ENCODE data around the gene UBAP1L.
"Not testable (repeated sequence)": the region's sequence is repeated elsewhere in the genome, so short reads cannot be mapped to it uniquely, and the experiment has no call there.

Gene UBAP1L

DNA sequence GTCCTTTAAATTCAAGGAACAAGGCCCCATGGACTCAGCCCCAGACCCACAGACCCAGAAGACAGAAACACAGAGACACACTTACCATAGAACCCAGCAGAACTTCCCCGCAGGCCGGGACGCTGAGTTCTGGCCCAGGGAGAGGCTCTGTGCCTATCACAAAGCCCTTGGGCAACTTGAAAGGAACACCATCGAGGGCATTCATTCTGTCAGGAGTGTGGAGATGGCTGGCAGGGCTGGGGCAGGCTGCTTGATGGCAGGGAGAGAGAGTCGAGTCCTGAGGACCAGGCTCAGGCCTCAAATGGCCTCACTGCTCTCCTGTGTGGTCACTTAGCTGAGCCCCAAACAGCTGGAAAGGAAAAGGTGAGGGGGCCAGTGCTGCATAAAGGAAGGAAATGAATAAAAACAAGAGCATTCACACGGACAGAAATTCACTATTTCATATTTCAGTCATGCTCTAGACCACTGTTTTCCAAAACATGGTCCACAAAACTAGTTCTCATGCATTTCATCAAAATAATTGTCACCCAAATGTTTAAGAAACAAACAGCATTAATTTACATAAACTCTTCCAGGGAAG, 8.9 kb downstream of the UBAP1L start:
- H3K4me3 ChIP-seq (ENCODE audit: low read depth, low read length), result no peak overlapping the region
- TF ChIP-seq, protein P1, sequence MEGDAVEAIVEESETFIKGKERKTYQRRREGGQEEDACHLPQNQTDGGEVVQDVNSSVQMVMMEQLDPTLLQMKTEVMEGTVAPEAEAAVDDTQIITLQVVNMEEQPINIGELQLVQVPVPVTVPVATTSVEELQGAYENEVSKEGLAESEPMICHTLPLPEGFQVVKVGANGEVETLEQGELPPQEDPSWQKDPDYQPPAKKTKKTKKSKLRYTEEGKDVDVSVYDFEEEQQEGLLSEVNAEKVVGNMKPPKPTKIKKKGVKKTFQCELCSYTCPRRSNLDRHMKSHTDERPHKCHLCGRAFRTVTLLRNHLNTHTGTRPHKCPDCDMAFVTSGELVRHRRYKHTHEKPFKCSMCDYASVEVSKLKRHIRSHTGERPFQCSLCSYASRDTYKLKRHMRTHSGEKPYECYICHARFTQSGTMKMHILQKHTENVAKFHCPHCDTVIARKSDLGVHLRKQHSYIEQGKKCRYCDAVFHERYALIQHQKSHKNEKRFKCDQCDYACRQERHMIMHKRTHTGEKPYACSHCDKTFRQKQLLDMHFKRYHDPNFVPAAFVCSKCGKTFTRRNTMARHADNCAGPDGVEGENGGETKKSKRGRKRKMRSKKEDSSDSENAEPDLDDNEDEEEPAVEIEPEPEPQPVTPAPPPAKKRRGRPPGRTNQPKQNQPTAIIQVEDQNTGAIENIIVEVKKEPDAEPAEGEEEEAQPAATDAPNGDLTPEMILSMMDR (IDR thresholded peaks at IDR 0.05; ENCODE audit: low read depth, low read length), result no peak

DNA sequence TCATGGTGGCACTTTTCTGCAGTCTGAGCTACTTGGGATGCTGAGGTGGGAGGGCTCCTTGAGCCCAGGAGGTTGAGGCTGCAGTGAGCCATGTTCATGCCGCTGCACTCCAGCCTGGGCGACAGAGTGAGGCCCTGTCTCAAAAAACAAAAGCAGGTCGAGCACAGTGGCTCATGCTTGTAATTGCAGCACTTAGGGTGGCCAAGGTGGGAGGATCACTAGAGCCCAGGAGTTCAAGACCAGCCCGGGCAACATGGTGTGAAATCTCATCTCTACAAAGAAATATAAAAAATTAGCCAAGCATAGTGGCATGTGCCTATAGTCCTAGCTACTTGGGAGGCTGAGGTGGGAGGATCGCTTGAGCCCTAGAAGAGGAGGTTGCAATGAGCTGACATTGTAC, 10.0 kb downstream of the UBAP1L start:
- TF ChIP-seq, protein P1 (IDR thresholded peaks at IDR 0.05; ENCODE audit: low read depth, low read length), result no peak
- H3K4me3 ChIP-seq (ENCODE audit: low read depth, low read length), result no peak overlapping the region

DNA sequence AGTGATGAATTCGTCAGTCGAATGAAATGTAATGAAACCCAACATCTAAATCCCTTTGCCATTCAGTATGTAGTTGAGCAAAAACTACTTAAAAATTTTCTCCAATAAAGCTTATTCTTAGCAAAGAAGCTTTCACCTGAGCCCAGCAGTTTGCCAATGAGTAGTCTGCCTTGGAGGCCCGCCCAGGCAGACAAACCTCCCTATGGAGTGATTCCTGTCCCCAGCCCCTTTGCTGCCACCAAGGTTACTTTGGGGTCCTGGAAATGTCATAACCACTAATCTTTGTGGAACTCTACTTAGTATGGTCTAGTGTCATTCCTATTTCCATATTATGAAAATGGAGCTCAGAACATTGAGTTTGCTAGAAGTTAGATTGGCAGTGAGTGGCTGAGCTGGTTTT, 12.1 kb downstream of the UBAP1L start:
- TF ChIP-seq, protein P1 (IDR thresholded peaks at IDR 0.05; ENCODE audit: low read depth, low read length), result no peak

DNA sequence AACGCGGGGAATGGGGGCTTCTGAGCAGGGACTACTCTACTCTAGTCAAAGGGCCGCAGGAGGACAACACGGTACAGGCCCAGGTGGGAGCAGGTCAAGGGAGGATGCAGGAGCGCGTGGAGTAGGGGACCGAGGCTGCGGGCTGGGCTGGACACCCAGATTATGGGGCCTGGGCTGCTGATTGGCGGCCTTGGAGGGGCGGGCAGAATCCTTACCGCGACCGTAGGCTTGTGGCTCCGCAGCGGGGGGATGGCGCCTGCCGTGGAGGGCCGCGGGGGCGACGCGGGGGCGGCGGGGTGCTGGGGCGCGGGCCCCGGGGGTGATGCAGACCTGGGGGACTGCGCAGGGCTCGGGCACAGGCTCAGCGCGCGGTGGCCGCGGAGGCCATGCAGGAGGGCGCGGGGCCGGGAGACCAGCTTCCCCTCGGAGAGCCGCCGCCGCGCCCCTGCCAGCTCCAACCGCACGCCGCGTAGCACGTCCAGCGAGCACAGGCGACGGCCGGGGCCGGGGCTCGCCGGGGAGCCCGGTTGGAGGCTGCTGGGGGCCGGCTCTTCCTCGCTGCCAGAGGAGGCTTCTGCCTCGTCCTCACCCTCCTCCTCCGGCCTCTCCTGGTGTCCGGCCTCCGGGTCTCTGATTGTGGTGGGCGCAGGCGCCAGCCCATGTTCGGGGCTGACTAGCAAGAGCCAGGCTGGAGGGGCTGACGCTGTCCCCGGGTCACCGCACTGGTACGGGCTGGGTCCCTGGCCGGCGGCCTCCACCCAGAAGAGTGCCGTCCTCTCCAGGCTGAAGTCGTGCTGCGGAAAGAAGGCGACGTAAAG, 12.9 kb downstream of the UBAP1L start:
- no peak overlapping the region for H3K4me3 ChIP-seq (ENCODE audit: low read depth, low read length)
- TF ChIP-seq, protein P1 (IDR thresholded peaks at IDR 0.05; ENCODE audit: low read depth, low read length), result no peak

More for the DNA sequence above, 12.1 kb downstream of the UBAP1L start:
- H3K4me3 ChIP-seq (ENCODE audit: low read depth, low read length), result no peak overlapping the region

DNA sequence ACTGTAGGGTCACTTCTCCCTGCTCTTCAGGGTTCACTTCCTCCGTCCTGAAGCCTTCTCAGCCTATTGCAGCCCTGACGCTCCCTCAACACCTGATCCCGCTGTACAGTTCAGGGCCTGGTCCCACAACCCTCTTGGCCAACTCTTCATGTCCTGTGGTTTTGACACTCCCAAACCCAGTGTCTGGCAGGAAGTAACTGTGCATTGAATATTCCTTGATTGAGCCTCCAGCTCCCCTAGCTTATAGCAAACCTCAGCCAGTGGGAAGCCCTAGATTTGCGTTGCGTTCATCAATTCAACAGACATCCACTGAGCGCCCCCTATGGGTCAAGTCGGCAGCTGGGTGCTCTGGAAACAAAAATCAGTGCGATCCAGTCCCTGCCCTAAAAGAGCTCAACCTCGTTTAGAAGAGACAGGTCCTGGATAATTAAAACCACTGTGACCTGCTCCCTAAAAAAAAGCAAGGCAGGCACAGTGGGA, 13.5 kb downstream of the UBAP1L start:
- TF ChIP-seq, protein P1 (IDR thresholded peaks at IDR 0.05; ENCODE audit: low read depth, low read length), result peak; percentile 88
- no peak overlapping the region for H3K4me3 ChIP-seq (ENCODE audit: low read depth, low read length)

DNA sequence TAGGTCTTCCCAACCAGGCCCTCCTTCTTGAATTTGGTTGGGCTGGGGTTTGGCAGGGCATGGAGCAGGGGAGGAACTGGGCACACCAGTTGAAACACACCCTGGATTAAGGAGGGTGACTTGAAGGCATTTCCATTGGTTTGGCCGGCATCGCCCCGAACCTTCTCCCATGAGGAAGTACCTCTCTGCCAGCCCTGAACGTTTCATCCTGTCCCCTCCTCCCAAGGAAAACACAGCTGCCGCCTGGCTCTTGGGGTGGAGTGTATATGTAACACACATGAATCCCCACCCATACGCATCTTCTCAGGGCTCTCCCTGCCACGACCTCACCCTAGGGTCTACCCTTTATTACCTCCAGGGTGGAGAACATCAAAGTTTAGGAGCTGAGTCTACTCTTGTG, 14.6 kb downstream of the UBAP1L start:
- H3K4me3 ChIP-seq (ENCODE audit: low read depth, low read length), result no peak overlapping the region
- TF ChIP-seq, protein P1 (IDR thresholded peaks at IDR 0.05; ENCODE audit: low read depth, low read length), result no peak

DNA sequence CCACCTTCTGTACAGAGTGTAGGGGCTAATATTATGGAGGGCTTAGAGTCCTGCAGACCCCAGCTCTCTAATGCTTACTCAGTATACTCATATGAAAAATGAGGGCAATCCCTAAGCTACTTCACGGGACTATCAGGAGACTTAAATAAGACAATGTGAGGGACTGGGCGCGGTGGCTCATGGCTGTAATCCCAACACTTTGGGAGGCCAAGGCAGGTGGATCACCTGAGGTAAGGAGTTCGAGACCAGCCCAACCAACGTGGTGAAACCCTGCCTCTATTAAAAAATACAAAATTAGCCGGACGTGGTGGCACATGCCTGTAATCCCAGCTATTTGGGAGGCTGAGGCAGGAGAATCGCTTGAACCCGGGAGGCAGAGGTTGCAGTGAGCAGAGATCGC, 15.2 kb downstream of the UBAP1L start:
- H3K4me3 ChIP-seq (ENCODE audit: low read depth, low read length), result not testable (repeated sequence)

Measured in WI38 (cell line).